BE2C (cell line): ENCODE measurements around the gene COL4A2.

Experiments
- DNase-seq: peaks from one replicate; pipeline ENCODE4 v3.0.0-alpha.2; 2020
- H3K27me3 ChIP-seq: fragments of 250-450 bp; sonication (Bioruptor Pico); 2 replicates; pipeline ENCODE4 v1.5.1; 2020; ENCODE audit warnings: mild to moderate bottlenecking
- H3K36me3 ChIP-seq: fragments of 250-450 bp; sonication (Bioruptor Pico); 2 replicates; pipeline ENCODE4 v1.5.1; 2020; ENCODE audit warnings: mild to moderate bottlenecking
- H3K4me1 ChIP-seq: fragments of 250-450 bp; sonication (Bioruptor Pico); 2 replicates; pipeline ENCODE4 v1.5.1; 2020
- H3K4me3 ChIP-seq: 2 replicates; pipeline ENCODE4 v1.5.1; 2011; ENCODE audit warnings: low read depth, low read length
- H3K9me3 ChIP-seq: fragments of 250-450 bp; sonication (Bioruptor Pico); 2 replicates; pipeline ENCODE4 v1.5.1; 2020
- TF ChIP-seq, protein P1 (sequence below): IDR thresholded peaks from 2 replicates; pipeline ENCODE4 v1.5.1; 2012; ENCODE audit warnings: mild to moderate bottlenecking, low read depth, low read length

Gene COL4A2

DNA sequence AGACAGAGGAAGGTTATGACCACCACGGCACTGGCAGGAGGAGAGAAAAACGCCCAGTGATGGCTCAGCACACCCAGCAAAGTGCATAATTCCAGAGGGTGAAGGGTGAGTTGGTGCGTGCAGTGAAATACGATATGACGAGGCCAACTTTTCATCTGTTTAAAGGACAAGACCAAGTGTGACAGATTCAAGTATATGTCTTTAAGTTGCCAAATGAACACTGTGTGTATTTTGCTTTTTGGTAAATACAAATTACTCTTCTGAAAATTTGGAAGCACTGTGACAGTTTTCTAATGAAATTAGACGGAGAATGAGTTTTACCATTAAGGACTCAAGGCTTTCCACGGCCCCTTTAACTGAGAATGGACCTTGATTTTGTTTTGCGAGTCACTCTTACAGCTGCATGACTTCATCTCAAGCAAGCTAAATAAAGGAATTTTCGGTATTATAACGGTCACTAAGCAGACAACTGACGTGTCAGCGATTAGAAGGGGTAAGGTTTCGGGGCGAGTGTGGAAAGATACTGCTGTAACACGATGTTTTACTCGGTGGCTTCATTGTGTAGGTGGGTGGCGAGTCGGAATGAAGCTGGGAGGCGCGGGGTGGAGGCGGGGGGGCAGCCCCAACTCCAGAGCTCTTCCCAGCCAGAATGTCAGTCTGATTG is 22.8 kb downstream of the COL4A2 start:
- Histone ChIP-seq H3K9me3 (no peaks in the 10 kb centered on the region), H3K36me3 (no peaks in the 10 kb centered on the region), H3K27me3 (peaks cover 38% of the 10 kb centered on the region), H3K4me1 (no peaks in the 10 kb centered on the region), H3K4me3 (no peak overlapping the region)
- TF ChIP-seq, protein P1, sequence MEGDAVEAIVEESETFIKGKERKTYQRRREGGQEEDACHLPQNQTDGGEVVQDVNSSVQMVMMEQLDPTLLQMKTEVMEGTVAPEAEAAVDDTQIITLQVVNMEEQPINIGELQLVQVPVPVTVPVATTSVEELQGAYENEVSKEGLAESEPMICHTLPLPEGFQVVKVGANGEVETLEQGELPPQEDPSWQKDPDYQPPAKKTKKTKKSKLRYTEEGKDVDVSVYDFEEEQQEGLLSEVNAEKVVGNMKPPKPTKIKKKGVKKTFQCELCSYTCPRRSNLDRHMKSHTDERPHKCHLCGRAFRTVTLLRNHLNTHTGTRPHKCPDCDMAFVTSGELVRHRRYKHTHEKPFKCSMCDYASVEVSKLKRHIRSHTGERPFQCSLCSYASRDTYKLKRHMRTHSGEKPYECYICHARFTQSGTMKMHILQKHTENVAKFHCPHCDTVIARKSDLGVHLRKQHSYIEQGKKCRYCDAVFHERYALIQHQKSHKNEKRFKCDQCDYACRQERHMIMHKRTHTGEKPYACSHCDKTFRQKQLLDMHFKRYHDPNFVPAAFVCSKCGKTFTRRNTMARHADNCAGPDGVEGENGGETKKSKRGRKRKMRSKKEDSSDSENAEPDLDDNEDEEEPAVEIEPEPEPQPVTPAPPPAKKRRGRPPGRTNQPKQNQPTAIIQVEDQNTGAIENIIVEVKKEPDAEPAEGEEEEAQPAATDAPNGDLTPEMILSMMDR, result no peak
- DNase-seq, result no peak

DNA sequence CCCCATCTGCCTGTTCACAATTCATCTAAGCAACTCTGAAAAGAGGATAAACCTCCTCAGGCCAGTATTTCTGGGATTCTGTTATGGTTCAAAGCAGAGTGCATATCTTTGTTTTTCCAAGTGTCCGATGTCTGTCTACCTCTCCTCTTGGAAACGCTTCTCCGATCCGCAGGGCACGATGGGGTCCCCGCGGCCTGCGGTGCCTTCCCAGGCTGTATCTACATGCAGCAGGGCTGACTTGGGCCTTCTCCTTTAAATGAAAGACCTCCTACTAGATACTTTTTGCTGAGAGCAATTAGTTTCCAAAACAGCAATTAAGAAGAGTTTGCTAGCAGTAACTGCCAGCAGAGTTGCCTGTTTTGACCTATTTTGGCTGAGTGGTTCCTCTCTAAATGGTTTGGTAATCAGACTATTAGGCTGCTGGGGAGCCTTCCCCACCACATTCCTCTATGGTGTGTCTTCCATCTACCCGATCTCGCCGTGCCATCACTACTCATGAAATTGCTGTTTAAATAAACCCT is 23.5 kb downstream of the COL4A2 start:
- H3K4me1 ChIP-seq, result no peaks in the 10 kb centered on the region
- no peak overlapping the region for H3K4me3 ChIP-seq
- no peaks in the 10 kb centered on the region for H3K36me3 ChIP-seq
- no peaks in the 10 kb centered on the region for H3K9me3 ChIP-seq
- TF ChIP-seq, protein P1, result no peak
- DNase-seq, result no peak
- peaks cover 34% of the 10 kb centered on the region for H3K27me3 ChIP-seq

DNA sequence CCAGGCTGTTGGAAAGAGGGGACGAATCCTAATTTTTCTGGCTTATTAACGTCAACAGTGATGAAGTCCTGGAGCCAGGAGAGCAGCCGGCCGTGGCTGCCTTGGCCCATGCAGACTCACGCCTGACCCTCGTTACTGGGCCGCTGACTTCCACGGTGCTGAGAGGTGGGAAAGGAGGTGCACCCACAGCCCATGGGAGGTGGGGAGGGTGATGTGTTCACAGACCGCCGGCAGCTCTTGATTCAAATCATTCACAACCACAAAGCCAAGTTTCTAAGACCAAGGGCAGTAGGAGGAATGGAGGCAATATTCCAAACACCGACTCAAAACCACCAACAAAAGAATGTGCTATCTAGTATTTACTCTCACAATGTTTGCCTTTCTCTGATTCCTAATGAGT is 24.3 kb downstream of the COL4A2 start:
- Histone ChIP-seq H3K9me3 (no peaks in the 10 kb centered on the region), H3K4me3 (no peak overlapping the region), H3K36me3 (no peaks in the 10 kb centered on the region), H3K27me3 (peaks cover 26% of the 10 kb centered on the region), H3K4me1 (no peaks in the 10 kb centered on the region)
- TF ChIP-seq, protein P1, result no peak
- no peak for DNase-seq

DNA sequence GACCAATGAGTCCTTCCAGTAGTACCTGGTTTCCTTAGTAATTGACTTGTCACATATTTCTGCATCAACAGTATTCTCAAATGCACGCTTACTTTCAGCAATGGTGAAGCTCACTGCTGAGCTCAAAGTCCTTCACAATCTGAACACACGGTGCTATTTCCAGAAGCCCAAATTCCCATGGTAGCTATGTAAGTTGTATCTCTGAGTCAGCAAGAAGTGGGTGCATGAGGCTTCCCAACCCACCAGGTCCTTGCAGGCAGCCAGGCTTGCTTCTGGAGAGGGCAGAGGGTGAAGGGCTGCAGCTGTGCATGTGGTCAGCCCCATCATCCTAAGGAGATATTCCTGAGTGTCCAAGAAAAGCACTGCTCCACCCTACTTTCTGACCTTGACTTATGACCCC is 25.7 kb downstream of the COL4A2 start:
- Histone ChIP-seq H3K9me3 (no peaks in the 10 kb centered on the region), H3K27me3 (peaks cover 19% of the 10 kb centered on the region), H3K36me3 (no peaks in the 10 kb centered on the region), H3K4me1 (no peaks in the 10 kb centered on the region), H3K4me3 (no peak overlapping the region)
- TF ChIP-seq, protein P1, result no peak
- DNase-seq, result no peak

DNA sequence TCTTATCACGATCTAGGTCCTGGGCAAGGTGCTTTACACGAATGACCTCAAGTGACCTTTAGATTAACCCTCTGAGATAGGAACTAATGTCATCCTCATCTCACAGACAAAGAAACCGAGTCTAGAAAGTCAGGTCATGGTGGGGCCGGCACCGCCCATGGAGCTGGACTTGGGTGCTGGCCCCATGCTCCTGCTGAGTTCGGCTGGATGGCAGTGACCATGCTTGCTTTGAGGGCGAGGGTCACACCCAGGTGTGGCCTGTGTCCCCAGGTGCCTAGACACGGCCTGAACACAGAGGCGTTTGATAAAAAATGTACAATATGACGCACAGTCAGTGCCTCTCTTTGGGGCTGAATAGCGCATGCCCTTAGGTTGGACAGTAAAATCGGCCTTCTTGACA is 26.8 kb downstream of the COL4A2 start:
- no peaks in the 10 kb centered on the region for H3K36me3 ChIP-seq
- H3K27me3 ChIP-seq, result peaks cover 15% of the 10 kb centered on the region
- no peaks in the 10 kb centered on the region for H3K9me3 ChIP-seq
- no peaks in the 10 kb centered on the region for H3K4me1 ChIP-seq
- H3K4me3 ChIP-seq, result no peak overlapping the region
- DNase-seq, result no peak
- TF ChIP-seq, protein P1, result no peak

DNA sequence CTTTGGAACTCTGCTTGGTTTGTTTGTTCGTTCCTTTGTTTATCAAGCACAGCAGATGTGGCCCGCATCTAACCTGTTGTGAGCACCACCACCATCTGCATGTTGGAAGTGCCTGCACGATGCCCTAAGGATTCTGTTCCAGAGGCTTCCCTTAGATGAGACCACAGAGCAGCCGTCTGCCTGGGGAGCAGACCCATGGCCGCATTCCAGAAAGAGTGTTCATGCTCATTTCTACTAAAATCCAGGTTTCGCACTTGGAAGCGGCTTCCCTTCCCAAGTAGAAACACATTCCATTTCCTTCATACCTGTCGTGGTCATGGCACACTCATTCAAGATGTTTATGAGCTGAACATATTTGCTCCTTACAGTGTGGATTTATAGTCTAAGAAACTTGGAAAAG is 27.2 kb downstream of the COL4A2 start:
- Histone ChIP-seq H3K36me3 (no peaks in the 10 kb centered on the region), H3K27me3 (peaks cover 12% of the 10 kb centered on the region), H3K9me3 (no peaks in the 10 kb centered on the region), H3K4me3 (no peak overlapping the region), H3K4me1 (no peaks in the 10 kb centered on the region)
- TF ChIP-seq, protein P1, result no peak
- DNase-seq, result no peak
